Stimulated activated CD8-positive, alpha-beta memory T cell treated with anti-CD3 and anti-CD28 coated beads, Interleukin-12 subunit alpha, Interleukin-12 subunit beta, amount 100 ng/mL, for 1 hour (primary cell): Measurements from ENCODE around the gene TMEM82.

Experiments used
- DNase-seq: peaks from one replicate; pipeline ENCODE4 v3.0.0-alpha.2; 2020; ENCODE audit warnings: low read depth

TMEM82 gene

GRCh38 chr1:15736038-15736891, 6.0 kb upstream of the TMEM82 start, which contains the start of gene SLC25A34:
Gene SLC25A34 (plus strand): TSS chr1:15736258. CDS start chr1:15736486, 228 bp downstream.
- no peak for DNase-seq

GRCh38 chr1:15736892-15737261, 5.4 kb upstream of the TMEM82 start:
- DNase-seq: no peak

- no peak for DNase-seq
Observed at GRCh38 chr1:15737324-15738319, 4.7 kb upstream of the TMEM82 start.

- DNase-seq: no peak
Observed at GRCh38 chr1:15738416-15739113, 3.7 kb upstream of the TMEM82 start.

GRCh38 chr1:15739259-15739658, 3.0 kb upstream of the TMEM82 start:
- DNase-seq: no peak

GRCh38 chr1:15739745-15740144, 2.6 kb upstream of the TMEM82 start:
- no peak for DNase-seq

GRCh38 chr1:15740924-15741850, 1.1 kb upstream of the TMEM82 start:
- peak; percentile 35 for DNase-seq

GRCh38 chr1:15744122-15744679, 1.9 kb downstream of the TMEM82 start:
- DNase-seq: no peak

GRCh38 chr1:15747378-15747777, 5.1 kb downstream of the TMEM82 start:
- DNase-seq: no peak

GRCh38 chr1:15748264-15748663, 6.0 kb downstream of the TMEM82 start:
- DNase-seq: no peak

- DNase-seq: no peak
Observed at GRCh38 chr1:15748690-15749398, 6.5 kb downstream of the TMEM82 start.

GRCh38 chr1:15749399-15750291, 7.3 kb downstream of the TMEM82 start:
- DNase-seq: no peak

- no peak for DNase-seq
Observed at GRCh38 chr1:15750924-15751323, 8.6 kb downstream of the TMEM82 start.

GRCh38 chr1:15751717-15752116, 9.4 kb downstream of the TMEM82 start:
- DNase-seq: no peak

- DNase-seq: no peak
Observed at GRCh38 chr1:15753776-15754175, 11.5 kb downstream of the TMEM82 start.

GRCh38 chr1:15755021-15755645, 12.8 kb downstream of the TMEM82 start:
- DNase-seq: no peak

GRCh38 chr1:15755646-15756040, 13.3 kb downstream of the TMEM82 start:
- no peak for DNase-seq
